HepG2 (cell line): ENCODE data around the gene MSRB3. TPM values are rescaled to one million over a fixed set of nuclear protein-coding genes. Genes with fewer than 3 reads are reported as not detected.

ENCODE experiments used
- ATF1 ChIP-seq: IDR thresholded peaks from 2 replicates; pipeline ENCODE4 v1.6.1; 2016; ENCODE audit warnings: mild to moderate bottlenecking, control low read depth
- ATM ChIP-seq: fragments of 450-650 bp; IDR thresholded peaks from 2 replicates; pipeline ENCODE4 v1.7.1; 2017; ENCODE audit warnings: mild to moderate bottlenecking, borderline replicate concordance
- CCDC6 ChIP-seq: sonication (generic); formaldehyde crosslinking; IDR thresholded peaks from 2 replicates; pipeline ENCODE4 v1.8.1; 2022; ENCODE audit warnings: mild to moderate bottlenecking, missing genetic modification reagents, moderate library complexity
- KDM5B ChIP-seq: sonication (generic); formaldehyde crosslinking; IDR thresholded peaks from 2 replicates; pipeline ENCODE4 v1.4.0; 2020; ENCODE audit warnings: missing genetic modification reagents, mild to moderate bottlenecking, borderline replicate concordance
- KLF11 ChIP-seq: IDR thresholded peaks from 2 replicates; pipeline ENCODE4 v1.6.1; 2016; ENCODE audit warnings: missing compliant biosample characterization
- MEIS2 ChIP-seq: sonication (generic); formaldehyde crosslinking; IDR thresholded peaks from 2 replicates; pipeline ENCODE4 v1.9.0; 2021; ENCODE audit warnings: mild to moderate bottlenecking, missing genetic modification reagents
- PLRG1 ChIP-seq: fragments of 450-650 bp; conservative IDR thresholded peaks from 2 replicates; pipeline ENCODE4 v1.6.1; 2016
- PPARG ChIP-seq: conservative IDR thresholded peaks from 2 replicates; pipeline ENCODE4 v1.6.1; 2016; ENCODE audit warnings: missing biosample characterization, missing genetic modification reagents
- SRF ChIP-seq: IDR thresholded peaks from 2 replicates; pipeline ENCODE4 v1.6.1; 2011; ENCODE audit warnings: mild to moderate bottlenecking, low read depth, low read length, moderate library complexity
- SYNCRIP ChIP-seq: fragments of 200-400 bp; formaldehyde crosslinking; IDR thresholded peaks from 2 replicates; pipeline ENCODE4 v1.6.1; 2018; ENCODE audit warnings: mild to moderate bottlenecking, low read depth, low read length; ENCODE audit not compliant: insufficient read depth
- TMF1 ChIP-seq: sonication (generic); formaldehyde crosslinking; IDR thresholded peaks from 2 replicates; pipeline ENCODE4 v1.8.1; 2022; ENCODE audit warnings: low read depth, missing genetic modification reagents
- U2AF1 ChIP-seq: fragments of 200-400 bp; formaldehyde crosslinking; optimal IDR thresholded peaks from 2 replicates; pipeline ENCODE3; 2017; ENCODE audit warnings: mild to moderate bottlenecking, low read depth, low read length
- ZNF274 ChIP-seq: sonication (generic); formaldehyde crosslinking; IDR thresholded peaks from 2 replicates; pipeline ENCODE4 v1.5.1; 2020; ENCODE audit warnings: mild to moderate bottlenecking, missing genetic modification reagents
- ZNF33B ChIP-seq: sonication (generic); formaldehyde crosslinking; IDR thresholded peaks from 2 replicates; pipeline ENCODE4 v1.5.1; 2020; ENCODE audit warnings: mild to moderate bottlenecking, missing genetic modification reagents
- ZNF382 ChIP-seq: sonication (generic); formaldehyde crosslinking; IDR thresholded peaks from 2 replicates; pipeline ENCODE4 v1.5.0; 2020; ENCODE audit warnings: missing genetic modification reagents, mild to moderate bottlenecking, borderline replicate concordance
- ZNF598 ChIP-seq: sonication (generic); formaldehyde crosslinking; IDR thresholded peaks from 2 replicates; pipeline ENCODE4 v1.5.1; 2020; ENCODE audit warnings: mild to moderate bottlenecking, missing genetic modification reagents, borderline replicate concordance
- ZNF850 ChIP-seq: sonication (generic); formaldehyde crosslinking; conservative IDR thresholded peaks from 2 replicates; pipeline ENCODE4 v1.9.0; 2021; ENCODE audit warnings: mild to moderate bottlenecking, missing genetic modification reagents
- polyA plus RNA-seq, 8 experiments: library from polyadenylated mRNA; depleted of rRNA in 3 of 8; stranded (reverse) in 7 of 8; unstranded in 1 of 8; fragments of >200 nt; fragmentation: Illumina TruSeq in 4 of 8; extraction: Trizol in 4 of 8; gene quantifications; 2 replicates each; pipeline versions ENCODE4 v1.2.1 to v1.2.3, GENCODE V29; 2011 to 2016; ENCODE audit warnings: low read depth in 4 of 8, missing spikeins in 1 of 8, mixed read lengths in 1 of 8; ENCODE audit not compliant: insufficient read depth in 1 of 8
- total RNA-seq, 5 experiments: library from RNA; depleted of rRNA; stranded (reverse); fragments of >200 nt; fragmentation: Illumina TruSeq; extraction: Trizol; gene quantifications; 2 replicates each; pipeline ENCODE4 v1.2.3, GENCODE V29; 2016; ENCODE audit warnings: low read depth in 1 of 5
- TF ChIP-seq, protein P1 (sequence below): IDR thresholded peaks from 2 replicates; pipeline ENCODE4 v1.6.1; 2018; ENCODE audit warnings: missing genetic modification reagents
- TF ChIP-seq, protein P2 (sequence below): sonication (generic); formaldehyde crosslinking; IDR thresholded peaks from 2 replicates; pipeline ENCODE4 v1.8.1; 2023; ENCODE audit warnings: mild to moderate bottlenecking, missing genetic modification reagents, borderline replicate concordance
- TF ChIP-seq, protein P3 (sequence below): sonication (generic); formaldehyde crosslinking; IDR thresholded peaks from 2 replicates; pipeline ENCODE4 v1.5.0; 2020; ENCODE audit warnings: mild to moderate bottlenecking, missing genetic modification reagents
- TF ChIP-seq, protein P4 (sequence below): IDR thresholded peaks from 2 replicates; pipeline ENCODE4 v1.6.1; 2016; ENCODE audit warnings: low read depth
- TF ChIP-seq, protein P5 (sequence below): IDR thresholded peaks from 2 replicates; pipeline ENCODE4 v1.6.1; 2016; ENCODE audit warnings: missing compliant biosample characterization, missing genetic modification reagents, borderline replicate concordance

The MSRB3 gene
- total and polyA plus RNA-seq, 2 of the 13 experiments (the other 11 are each of a cell fraction or from before 2014, with no cell fraction given): 1.5 to 1.9 TPM

DNA sequence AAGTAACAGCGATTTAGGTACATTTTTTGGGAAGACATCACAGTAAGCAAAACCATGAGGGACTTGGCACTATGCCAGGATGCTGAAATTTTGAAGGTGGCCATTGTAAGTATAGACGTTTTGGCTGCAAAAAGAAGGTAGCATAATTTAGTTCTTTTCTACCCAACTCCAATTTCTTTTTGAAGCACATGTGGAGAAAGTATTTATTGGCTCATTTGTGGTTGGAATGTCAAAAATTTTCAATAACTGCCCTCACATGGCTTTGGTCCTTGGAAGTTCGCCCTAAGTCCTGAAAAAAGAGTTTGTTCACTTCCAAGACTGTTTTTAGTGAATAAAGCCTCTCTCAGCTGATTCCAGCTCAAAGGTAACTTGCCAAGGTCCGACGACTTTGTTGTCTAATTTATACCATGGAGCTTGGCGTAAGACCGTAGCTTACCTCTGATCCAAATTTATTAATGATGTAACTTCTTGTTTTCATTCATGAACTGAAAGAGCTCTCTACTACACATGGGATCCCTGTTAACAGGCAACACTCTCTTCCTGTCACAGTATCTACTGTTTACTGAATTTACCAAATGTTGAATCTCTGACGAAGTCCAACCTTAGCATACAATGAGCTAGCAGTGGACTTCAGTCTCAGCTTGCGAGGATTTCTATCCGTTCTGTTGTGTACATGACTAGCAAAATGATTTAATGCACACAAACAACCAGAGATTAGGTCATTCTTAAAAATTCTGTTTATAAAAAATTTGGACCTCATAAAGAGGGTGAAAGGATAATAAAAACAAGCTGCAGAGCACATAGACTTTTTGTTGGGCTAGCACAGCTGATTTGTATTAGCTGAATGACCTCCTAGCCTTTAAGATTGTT, 49.0 kb downstream of the MSRB3 start (continued):
- TF ChIP-seq, protein P1, sequence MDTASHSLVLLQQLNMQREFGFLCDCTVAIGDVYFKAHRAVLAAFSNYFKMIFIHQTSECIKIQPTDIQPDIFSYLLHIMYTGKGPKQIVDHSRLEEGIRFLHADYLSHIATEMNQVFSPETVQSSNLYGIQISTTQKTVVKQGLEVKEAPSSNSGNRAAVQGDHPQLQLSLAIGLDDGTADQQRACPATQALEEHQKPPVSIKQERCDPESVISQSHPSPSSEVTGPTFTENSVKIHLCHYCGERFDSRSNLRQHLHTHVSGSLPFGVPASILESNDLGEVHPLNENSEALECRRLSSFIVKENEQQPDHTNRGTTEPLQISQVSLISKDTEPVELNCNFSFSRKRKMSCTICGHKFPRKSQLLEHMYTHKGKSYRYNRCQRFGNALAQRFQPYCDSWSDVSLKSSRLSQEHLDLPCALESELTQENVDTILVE (CRISPR knock-in tag): 0 out of 2 replicates have a peak, but pooled peaks have one; percentile 65
- TF ChIP-seq MEIS2 (CRISPR knock-in tag): no peak; the same call in 1 of the 2 replicates
- TF ChIP-seq, protein P2, sequence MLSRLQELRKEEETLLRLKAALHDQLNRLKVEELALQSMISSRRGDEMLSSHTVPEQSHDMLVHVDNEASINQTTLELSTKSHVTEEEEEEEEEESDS: no peak
- no peak for TF ChIP-seq ATM
- TF ChIP-seq ATF1: no peak
- no peak for TF ChIP-seq ZNF598 (CRISPR knock-in tag)
- no peak for TF ChIP-seq ZNF382 (CRISPR knock-in tag)
- TF ChIP-seq ZNF850 (CRISPR knock-in tag): no peak
- TF ChIP-seq ZNF274 (CRISPR knock-in tag): no peak
- TF ChIP-seq U2AF1: no peak
- no peak for TF ChIP-seq SRF
- no peak for TF ChIP-seq KDM5B (CRISPR knock-in tag)
- TF ChIP-seq KLF11 (CRISPR knock-in tag): no peak
- TF ChIP-seq TMF1: no peak
- TF ChIP-seq, protein P3, sequence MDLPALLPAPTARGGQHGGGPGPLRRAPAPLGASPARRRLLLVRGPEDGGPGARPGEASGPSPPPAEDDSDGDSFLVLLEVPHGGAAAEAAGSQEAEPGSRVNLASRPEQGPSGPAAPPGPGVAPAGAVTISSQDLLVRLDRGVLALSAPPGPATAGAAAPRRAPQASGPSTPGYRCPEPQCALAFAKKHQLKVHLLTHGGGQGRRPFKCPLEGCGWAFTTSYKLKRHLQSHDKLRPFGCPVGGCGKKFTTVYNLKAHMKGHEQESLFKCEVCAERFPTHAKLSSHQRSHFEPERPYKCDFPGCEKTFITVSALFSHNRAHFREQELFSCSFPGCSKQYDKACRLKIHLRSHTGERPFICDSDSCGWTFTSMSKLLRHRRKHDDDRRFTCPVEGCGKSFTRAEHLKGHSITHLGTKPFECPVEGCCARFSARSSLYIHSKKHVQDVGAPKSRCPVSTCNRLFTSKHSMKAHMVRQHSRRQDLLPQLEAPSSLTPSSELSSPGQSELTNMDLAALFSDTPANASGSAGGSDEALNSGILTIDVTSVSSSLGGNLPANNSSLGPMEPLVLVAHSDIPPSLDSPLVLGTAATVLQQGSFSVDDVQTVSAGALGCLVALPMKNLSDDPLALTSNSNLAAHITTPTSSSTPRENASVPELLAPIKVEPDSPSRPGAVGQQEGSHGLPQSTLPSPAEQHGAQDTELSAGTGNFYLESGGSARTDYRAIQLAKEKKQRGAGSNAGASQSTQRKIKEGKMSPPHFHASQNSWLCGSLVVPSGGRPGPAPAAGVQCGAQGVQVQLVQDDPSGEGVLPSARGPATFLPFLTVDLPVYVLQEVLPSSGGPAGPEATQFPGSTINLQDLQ (CRISPR knock-in tag): no peak
- TF ChIP-seq, protein P4, sequence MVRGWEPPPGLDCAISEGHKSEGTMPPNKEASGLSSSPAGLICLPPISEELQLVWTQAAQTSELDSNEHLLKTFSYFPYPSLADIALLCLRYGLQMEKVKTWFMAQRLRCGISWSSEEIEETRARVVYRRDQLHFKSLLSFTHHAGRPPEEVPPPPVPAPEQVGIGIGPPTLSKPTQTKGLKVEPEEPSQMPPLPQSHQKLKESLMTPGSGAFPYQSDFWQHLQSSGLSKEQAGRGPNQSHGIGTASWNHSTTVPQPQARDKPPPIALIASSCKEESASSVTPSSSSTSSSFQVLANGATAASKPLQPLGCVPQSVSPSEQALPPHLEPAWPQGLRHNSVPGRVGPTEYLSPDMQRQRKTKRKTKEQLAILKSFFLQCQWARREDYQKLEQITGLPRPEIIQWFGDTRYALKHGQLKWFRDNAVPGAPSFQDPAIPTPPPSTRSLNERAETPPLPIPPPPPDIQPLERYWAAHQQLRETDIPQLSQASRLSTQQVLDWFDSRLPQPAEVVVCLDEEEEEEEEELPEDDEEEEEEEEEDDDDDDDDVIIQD (CRISPR knock-in tag): peak; percentile 91; the same call in 1 of the 2 replicates
- peak; percentile 87 for TF ChIP-seq PPARG
- no peak for TF ChIP-seq ZNF33B (CRISPR knock-in tag)
- no peak for TF ChIP-seq PLRG1
- no peak for TF ChIP-seq SYNCRIP
- no peak for TF ChIP-seq CCDC6 (CRISPR knock-in tag)
- TF ChIP-seq, protein P5, sequence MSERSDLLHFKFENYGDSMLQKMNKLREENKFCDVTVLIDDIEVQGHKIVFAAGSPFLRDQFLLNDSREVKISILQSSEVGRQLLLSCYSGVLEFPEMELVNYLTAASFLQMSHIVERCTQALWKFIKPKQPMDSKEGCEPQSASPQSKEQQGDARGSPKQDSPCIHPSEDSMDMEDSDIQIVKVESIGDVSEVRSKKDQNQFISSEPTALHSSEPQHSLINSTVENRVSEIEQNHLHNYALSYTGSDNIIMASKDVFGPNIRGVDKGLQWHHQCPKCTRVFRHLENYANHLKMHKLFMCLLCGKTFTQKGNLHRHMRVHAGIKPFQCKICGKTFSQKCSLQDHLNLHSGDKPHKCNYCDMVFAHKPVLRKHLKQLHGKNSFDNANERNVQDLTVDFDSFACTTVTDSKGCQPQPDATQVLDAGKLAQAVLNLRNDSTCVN (CRISPR knock-in tag): no peak
